Glutamatergic neuron (in vitro differentiated cells): ENCODE data around the gene MICU1. TPM values are rescaled to one million over a fixed set of nuclear protein-coding genes. Genes with fewer than 3 reads are reported as not detected.

ENCODE experiments used
- DNase-seq: peaks from one replicate; pipeline ENCODE4 v3.0.0; 2022
- H3K27ac Mint-ChIP-seq: one replicate; pipeline ENCODE4 v1.8.0; 2020; ENCODE audit warnings: mild to moderate bottlenecking, mixed read lengths, inconsistent platforms; ENCODE audit not compliant: unreplicated experiment
- H3K27me3 Mint-ChIP-seq: one replicate; pipeline ENCODE4 v1.8.0; 2020; ENCODE audit warnings: mild to moderate bottlenecking, moderate library complexity, mixed read lengths, inconsistent platforms; ENCODE audit not compliant: unreplicated experiment
- H3K36me3 Mint-ChIP-seq: one replicate; pipeline ENCODE4 v1.8.0; 2020; ENCODE audit warnings: mild to moderate bottlenecking, mixed read lengths, inconsistent platforms; ENCODE audit not compliant: unreplicated experiment
- H3K4me1 Mint-ChIP-seq: one replicate; pipeline ENCODE4 v1.8.0; 2020; ENCODE audit warnings: mild to moderate bottlenecking, low read depth, mixed read lengths, inconsistent platforms; ENCODE audit not compliant: unreplicated experiment
- H3K4me3 Mint-ChIP-seq: one replicate; pipeline ENCODE4 v1.8.0; 2020; ENCODE audit warnings: mild to moderate bottlenecking, mixed read lengths, inconsistent platforms; ENCODE audit not compliant: unreplicated experiment
- H3K9me3 Mint-ChIP-seq: one replicate; pipeline ENCODE4 v1.8.0; 2020; ENCODE audit warnings: mild to moderate bottlenecking, moderate library complexity, mixed read lengths, inconsistent platforms; ENCODE audit not compliant: unreplicated experiment
- CTCF ChIP-seq: fragments of 200-600 bp; sonication (generic); IDR thresholded peaks from one replicate; pipeline ENCODE4 v1.5.0; 2021; ENCODE audit not compliant: partially characterized antibody, unreplicated experiment
- total RNA-seq: library from RNA; stranded (reverse); fragmentation: NEBNext Ultra II Directional; extraction: Animal tissue kit (Norgen Biotek cat#: 25700); gene quantifications from one replicate; pipeline ENCODE4 v1.2.1, GENCODE V29; 2021; ENCODE audit not compliant: unreplicated experiment

Gene MICU1
- total RNA-seq, 1 donor from 2014 or later, result 33.5 TPM

DNA sequence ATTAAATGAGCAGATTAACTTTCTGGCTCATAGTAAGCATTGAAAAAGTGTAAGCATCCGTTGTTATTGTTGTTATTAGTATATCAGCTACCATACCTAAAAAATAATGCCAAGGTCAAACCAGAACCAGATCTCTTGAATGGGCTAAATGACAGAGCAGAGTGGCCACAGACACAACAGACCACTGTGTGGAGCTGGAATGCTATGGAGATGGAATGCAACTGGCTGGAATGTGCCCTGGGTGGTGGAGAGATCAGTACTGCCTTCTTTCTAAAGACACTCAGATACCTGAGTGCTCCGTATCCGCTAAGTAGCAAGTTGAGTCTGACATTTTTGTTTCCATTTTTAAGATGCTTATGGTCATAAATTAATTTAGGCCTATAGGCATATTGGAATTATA, 250.7 kb downstream of the MICU1 start:
- no peak for DNase-seq
- H3K27ac Mint-ChIP-seq, result no peak overlapping the region
- H3K9me3 Mint-ChIP-seq, result no peaks in the 10 kb centered on the region
- H3K4me1 Mint-ChIP-seq, result no peaks in the 10 kb centered on the region
- no peak overlapping the region for H3K4me3 Mint-ChIP-seq
- no peaks in the 10 kb centered on the region for H3K36me3 Mint-ChIP-seq
- H3K27me3 Mint-ChIP-seq, result no peaks in the 10 kb centered on the region
- no peak for TF ChIP-seq CTCF

DNA sequence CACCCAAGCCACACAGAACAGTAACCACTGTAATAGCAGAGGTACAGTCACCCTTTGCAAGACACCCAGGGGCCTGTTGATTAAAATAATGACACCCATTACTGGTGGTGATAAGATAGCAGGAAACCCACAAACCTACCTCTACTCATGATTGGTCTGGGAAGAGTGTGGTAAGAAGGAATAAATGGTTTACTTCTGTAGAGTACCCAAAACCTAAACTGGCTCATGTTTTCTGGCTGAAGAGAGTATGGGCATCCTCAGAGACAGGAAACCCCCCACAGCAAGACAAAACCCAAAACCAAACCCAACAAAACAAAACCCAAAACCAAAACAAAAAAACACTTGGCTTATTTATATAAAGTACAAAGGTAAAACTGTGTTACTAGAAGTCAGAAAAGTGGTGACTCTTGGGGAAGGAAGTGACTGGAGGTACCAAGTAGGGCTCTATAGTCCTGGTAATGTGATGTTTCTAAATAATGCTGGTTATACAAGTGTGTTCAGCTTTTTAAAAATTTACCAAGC, 255.6 kb downstream of the MICU1 start:
- no peak for DNase-seq
- Mint-ChIP-seq H3K9me3 (no peaks in the 10 kb centered on the region), H3K36me3 (no peaks in the 10 kb centered on the region), H3K27me3 (no peaks in the 10 kb centered on the region), H3K27ac (no peak overlapping the region), H3K4me1 (no peaks in the 10 kb centered on the region), H3K4me3 (no peak overlapping the region)
- no peak for TF ChIP-seq CTCF

- Mint-ChIP-seq H3K4me3 (no peak overlapping the region), H3K27me3 (peaks cover 3% of the 10 kb centered on the region), H3K27ac (no peak overlapping the region), H3K4me1 (peaks cover 8% of the 10 kb centered on the region), H3K9me3 (peaks cover 2% of the 10 kb centered on the region), H3K36me3 (no peaks in the 10 kb centered on the region)
- no peak for DNase-seq
- no peak for TF ChIP-seq CTCF
These were observed 258.4 kb downstream of the MICU1 start for GRCh38 chr10:72367301-72367960.

GRCh38 chr10:72365106-72365895, 260.6 kb downstream of the MICU1 start:
- no peak overlapping the region for H3K4me3 Mint-ChIP-seq
- H3K9me3 Mint-ChIP-seq, result peaks cover 3% of the 10 kb centered on the region
- H3K36me3 Mint-ChIP-seq, result no peaks in the 10 kb centered on the region
- DNase-seq, result no peak
- H3K27me3 Mint-ChIP-seq, result peaks cover 3% of the 10 kb centered on the region
- no peak for TF ChIP-seq CTCF
- peaks cover 8% of the 10 kb centered on the region for H3K4me1 Mint-ChIP-seq
- peak overlapping the region; percentile 33 for H3K27ac Mint-ChIP-seq

DNA sequence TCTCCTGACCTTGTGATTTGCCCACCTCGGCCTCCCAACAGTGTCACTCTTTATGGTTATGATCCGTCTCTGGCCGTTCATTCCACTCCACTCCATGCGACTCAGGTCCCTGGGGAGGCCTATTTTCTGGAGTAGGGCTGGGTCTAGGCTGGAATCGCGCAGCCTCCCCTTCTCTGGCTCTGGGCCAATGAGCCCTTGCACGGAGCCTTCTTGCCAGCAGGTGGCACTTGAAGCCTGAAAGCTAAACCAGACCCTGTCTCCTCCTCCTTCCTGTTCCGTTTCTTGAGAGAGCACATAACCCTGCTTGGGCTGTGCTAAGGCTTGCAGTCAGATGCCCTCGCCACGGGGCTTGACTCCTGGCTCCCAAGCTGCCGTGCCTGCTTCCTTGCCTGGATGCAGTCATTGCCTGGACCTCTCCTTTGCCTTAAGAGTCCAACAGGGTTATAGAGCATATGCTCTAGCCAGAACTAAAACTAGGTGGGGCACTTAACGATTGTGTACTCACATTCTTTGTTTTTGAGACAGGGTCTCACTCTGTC, 261.6 kb downstream of the MICU1 start:
- H3K36me3 Mint-ChIP-seq, result no peaks in the 10 kb centered on the region
- peaks cover 4% of the 10 kb centered on the region for H3K9me3 Mint-ChIP-seq
- peak overlapping the region; percentile 28 for H3K27ac Mint-ChIP-seq
- peak; percentile 94 for DNase-seq
- peak overlapping the region; percentile 25 for H3K4me3 Mint-ChIP-seq
- peak; percentile 86 for TF ChIP-seq CTCF
- H3K27me3 Mint-ChIP-seq, result peaks cover 3% of the 10 kb centered on the region
- peaks cover 8% of the 10 kb centered on the region for H3K4me1 Mint-ChIP-seq
